Ascending aorta (tissue), 2 donors: ENCODE data around the gene KDM1B. TPM values are rescaled to one million over a fixed set of nuclear protein-coding genes. Genes with fewer than 3 reads are reported as not detected.
"Not testable (repeated sequence)": the region's sequence is repeated elsewhere in the genome, so short reads cannot be mapped to it uniquely, and the experiment has no call there.

ENCODE experiments used
- DNase-seq, 2 donors: peaks; one replicate each; pipeline ENCODE4 v3.0.0-alpha.2; 2019; ENCODE audit warnings: low spot score in 2 of 2
- H3K27ac ChIP-seq, 2 donors: fragments of 200-600 bp; sonication (generic); one replicate each; pipeline ENCODE4 v1.5.1; 2016 to 2017; ENCODE audit warnings: mild to moderate bottlenecking in 1 of 2
- H3K27me3 ChIP-seq: fragments of 200-600 bp; sonication (generic); one replicate; pipeline ENCODE4 v1.5.1; 2017
- H3K36me3 ChIP-seq, 2 donors: fragments of 200-600 bp; sonication (generic); one replicate each; pipeline ENCODE4 v1.5.1; 2016
- H3K4me1 ChIP-seq, 2 donors: fragments of 200-600 bp; sonication (generic); one replicate each; pipeline ENCODE4 v1.5.1; 2016 to 2017; ENCODE audit warnings: mild to moderate bottlenecking in 1 of 2
- H3K4me3 ChIP-seq, 2 donors: fragments of 200-600 bp; sonication (generic); one replicate each; pipeline ENCODE4 v1.5.1; 2016 to 2017; ENCODE audit warnings: mild to moderate bottlenecking in 1 of 2
- H3K9me3 ChIP-seq, 2 donors: fragments of 200-600 bp; sonication (generic); one replicate each; pipeline ENCODE4 v1.5.1; 2016
- intact Hi-C: fragments of 100-400 bp; cut with DNase I; formaldehyde crosslinking; loops from one replicate; pipeline ENCODE4 v1.15.1; 2023
- total RNA-seq: library from RNA; depleted of rRNA; stranded (reverse); fragments of >200 nt; gene quantifications from one replicate; pipeline ENCODE4 v1.1.0, GENCODE V29; 2016
- TF ChIP-seq, protein P1 (sequence below), 3 experiments: fragments of 200-600 bp in 2 of 3; fragments of 450-650 bp in 1 of 3; sonication (generic) in 2 of 3; IDR thresholded peaks; one replicate each; pipeline ENCODE4 v1.5.1; 2016 to 2019; ENCODE audit warnings: antibody characterized with exemption in 3 of 3, mild to moderate bottlenecking in 1 of 3, moderate library complexity in 1 of 3

The KDM1B gene
- total RNA-seq, 1 donor from 2014 or later, result 4.9 TPM

DNA sequence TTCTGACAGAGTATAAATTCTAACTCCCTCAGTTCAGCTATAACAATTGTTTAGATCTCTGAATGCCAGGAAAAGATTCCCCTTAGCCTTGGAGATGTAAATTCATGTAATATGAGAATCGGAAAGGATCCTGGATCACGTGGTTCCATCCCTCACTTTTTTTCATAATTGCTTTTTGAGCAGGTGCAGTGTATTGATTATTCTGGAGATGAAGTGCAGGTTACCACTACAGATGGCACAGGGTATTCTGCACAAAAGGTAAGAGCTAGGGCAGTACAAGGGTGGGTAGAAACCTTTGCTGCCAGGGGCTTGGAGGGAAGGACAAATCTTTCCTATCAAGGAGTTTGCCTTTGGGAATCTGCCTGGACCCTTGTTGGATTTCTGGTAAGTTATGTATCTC lies 52.7 kb downstream of the KDM1B start:
- intact Hi-C loops, result no loop called here
- TF ChIP-seq, protein P1, sequence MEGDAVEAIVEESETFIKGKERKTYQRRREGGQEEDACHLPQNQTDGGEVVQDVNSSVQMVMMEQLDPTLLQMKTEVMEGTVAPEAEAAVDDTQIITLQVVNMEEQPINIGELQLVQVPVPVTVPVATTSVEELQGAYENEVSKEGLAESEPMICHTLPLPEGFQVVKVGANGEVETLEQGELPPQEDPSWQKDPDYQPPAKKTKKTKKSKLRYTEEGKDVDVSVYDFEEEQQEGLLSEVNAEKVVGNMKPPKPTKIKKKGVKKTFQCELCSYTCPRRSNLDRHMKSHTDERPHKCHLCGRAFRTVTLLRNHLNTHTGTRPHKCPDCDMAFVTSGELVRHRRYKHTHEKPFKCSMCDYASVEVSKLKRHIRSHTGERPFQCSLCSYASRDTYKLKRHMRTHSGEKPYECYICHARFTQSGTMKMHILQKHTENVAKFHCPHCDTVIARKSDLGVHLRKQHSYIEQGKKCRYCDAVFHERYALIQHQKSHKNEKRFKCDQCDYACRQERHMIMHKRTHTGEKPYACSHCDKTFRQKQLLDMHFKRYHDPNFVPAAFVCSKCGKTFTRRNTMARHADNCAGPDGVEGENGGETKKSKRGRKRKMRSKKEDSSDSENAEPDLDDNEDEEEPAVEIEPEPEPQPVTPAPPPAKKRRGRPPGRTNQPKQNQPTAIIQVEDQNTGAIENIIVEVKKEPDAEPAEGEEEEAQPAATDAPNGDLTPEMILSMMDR (IDR thresholded peaks at IDR 0.05), result no peak
- peaks cover 6 to 23% of the 10 kb centered on the region in 2 donors for H3K36me3 ChIP-seq
- DNase-seq, result no peak
- no peaks in the 10 kb centered on the region for H3K9me3 ChIP-seq
- H3K4me3 ChIP-seq, result no peak overlapping the region
- no peaks in the 10 kb centered on the region for H3K27me3 ChIP-seq
- H3K4me1 ChIP-seq, result peaks cover 0 to 6% of the 10 kb centered on the region in 2 donors
- no peak overlapping the region for H3K27ac ChIP-seq

DNA sequence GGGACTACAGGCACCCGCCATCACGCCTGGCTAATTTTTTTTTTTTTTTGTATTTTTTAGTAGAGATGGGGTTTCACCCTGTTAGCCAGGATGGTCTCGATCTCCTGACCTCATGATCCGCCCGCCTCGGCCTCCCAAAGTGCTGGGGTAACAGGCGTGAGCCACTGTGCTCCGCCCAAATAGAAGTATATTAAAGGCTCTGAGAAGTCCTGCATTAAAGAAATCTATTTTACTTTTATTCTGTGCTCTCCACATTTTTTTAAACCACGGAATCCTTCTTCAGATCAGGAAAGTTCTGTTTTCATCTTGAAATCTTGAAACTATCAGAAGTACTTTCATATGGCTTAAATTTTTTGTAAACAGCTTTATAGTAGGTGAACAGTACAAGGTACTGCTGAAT lies 53.6 kb downstream of the KDM1B start:
- H3K27me3 ChIP-seq, intact Hi-C loops, H3K9me3 ChIP-seq, H3K27ac ChIP-seq, H3K4me3 ChIP-seq, H3K4me1 ChIP-seq, DNase-seq: not testable (repeated sequence)
- H3K36me3 ChIP-seq, result peaks cover 6 to 15% of the 10 kb centered on the region in 2 donors

DNA sequence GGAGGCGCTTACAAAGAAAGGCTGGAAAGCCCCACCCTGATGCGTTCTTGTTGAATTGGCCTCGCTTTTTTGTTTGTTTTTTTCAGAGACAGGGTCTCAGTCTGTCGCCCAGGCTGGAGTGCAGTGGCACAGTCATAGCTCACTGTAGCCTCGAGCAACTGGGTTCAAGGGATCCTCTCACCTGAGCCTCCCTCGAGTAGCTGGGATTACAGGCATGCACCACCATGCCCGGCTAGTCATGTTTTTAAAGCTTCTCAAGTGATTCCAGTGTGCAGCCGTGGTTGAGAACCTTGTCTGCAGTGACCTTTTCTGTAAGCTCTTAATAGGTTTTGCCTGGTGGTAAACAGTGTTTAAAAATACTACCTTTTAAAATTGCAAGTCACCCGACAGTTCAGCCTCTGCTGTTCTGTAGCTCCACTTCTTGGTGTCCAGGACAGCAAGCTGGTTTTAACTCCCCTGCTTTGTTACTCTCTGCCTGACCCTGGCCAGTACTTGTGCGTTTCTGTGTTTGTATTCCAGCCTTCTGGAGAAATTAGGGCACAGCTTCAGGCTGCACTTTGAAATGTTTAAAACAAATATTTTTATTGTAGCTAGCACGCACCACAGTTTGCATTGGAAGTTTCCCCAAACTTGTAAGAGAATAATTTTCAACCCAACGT lies 54.4 kb downstream of the KDM1B start:
- TF ChIP-seq, protein P1 (IDR thresholded peaks at IDR 0.05), result no peak
- Histone ChIP-seq H3K27ac (no peak overlapping the region), H3K36me3 (peaks cover 6 to 13% of the 10 kb centered on the region in 2 donors), H3K9me3 (no peaks in the 10 kb centered on the region), H3K27me3 (no peaks in the 10 kb centered on the region), H3K4me3 (no peak overlapping the region), H3K4me1 (peaks cover 0 to 6% of the 10 kb centered on the region in 2 donors)
- intact Hi-C loops, result no loop called here
- no peak for DNase-seq

DNA sequence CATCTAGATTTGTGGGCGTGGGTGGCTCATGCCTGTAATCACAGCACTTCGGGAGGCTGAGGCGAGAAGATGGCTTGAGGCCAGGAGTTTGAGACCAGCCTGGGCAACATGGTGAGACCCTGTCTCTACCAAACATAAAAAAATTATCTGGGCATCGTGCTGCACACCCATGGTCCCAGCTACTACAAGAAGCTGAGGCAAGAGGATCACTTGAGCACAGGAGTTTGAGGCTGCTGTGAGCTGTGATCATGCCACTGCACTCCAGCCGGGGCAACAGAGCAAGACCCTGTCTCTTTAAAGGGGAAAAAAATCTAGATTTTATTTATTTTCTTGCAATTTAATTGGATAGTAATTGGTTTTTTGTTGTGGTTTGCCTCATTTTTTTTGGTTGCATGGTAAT lies 55.5 kb downstream of the KDM1B start:
- H3K4me1 ChIP-seq, result peaks cover 0 to 6% of the 10 kb centered on the region in 2 donors
- no peaks in the 10 kb centered on the region for H3K9me3 ChIP-seq
- no peak overlapping the region for H3K4me3 ChIP-seq
- no peaks in the 10 kb centered on the region for H3K27me3 ChIP-seq
- DNase-seq, result no peak
- H3K36me3 ChIP-seq, result peaks cover 10 to 20% of the 10 kb centered on the region in 2 donors
- intact Hi-C loops, result no loop called here
- TF ChIP-seq, protein P1 (IDR thresholded peaks at IDR 0.05), result no peak
- no peak overlapping the region for H3K27ac ChIP-seq

DNA sequence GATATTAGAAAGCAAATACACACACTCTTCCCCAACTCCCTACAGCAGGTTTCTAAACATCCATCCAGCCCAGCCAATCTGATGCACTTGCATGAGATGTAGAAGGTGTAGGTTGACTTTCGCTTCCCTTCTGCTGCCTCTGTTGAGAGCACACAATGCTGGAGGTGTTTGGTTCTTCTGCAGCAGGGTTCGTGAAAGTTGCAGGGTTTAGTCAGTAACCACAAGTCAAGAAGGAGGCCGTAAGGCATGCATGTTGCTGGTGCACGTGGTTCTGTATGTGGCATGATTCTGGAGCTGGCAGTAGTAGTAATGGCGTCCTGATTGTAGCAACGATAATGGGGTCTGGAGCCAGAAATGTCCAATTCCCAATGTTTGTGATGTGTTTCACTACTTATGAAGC lies 56.1 kb downstream of the KDM1B start:
- Histone ChIP-seq H3K9me3 (no peaks in the 10 kb centered on the region), H3K4me1 (peaks cover 0 to 6% of the 10 kb centered on the region in 2 donors), H3K27me3 (no peaks in the 10 kb centered on the region), H3K27ac (no peak overlapping the region), H3K36me3 (peaks cover 8 to 21% of the 10 kb centered on the region in 2 donors), H3K4me3 (no peak overlapping the region)
- intact Hi-C loops, result no loop called here
- no peak for DNase-seq
- TF ChIP-seq, protein P1 (IDR thresholded peaks at IDR 0.05), result no peak

DNA sequence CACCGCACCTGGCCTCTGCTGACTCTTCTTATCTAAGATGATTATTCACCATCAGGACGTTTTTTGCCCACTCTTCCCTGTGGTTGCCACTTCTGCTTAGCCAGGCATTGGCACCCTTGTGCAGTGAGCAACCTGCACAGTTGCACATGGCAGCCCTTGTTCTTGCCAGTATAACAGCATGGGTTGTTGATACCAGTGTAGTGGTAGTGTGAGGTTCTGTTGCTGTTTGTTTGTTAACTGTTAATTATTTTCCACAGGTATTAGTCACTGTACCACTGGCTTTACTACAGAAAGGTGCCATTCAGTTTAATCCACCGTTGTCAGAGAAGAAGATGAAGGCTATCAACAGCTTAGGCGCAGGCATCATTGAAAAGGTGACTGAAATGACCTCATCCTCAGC lies 57.0 kb downstream of the KDM1B start:
- no peak overlapping the region for H3K27ac ChIP-seq
- H3K9me3 ChIP-seq, result no peaks in the 10 kb centered on the region
- H3K4me1 ChIP-seq, result peaks cover 0 to 6% of the 10 kb centered on the region in 2 donors
- H3K4me3 ChIP-seq, result no peak overlapping the region
- intact Hi-C loops, result no loop called here
- DNase-seq, result no peak
- H3K36me3 ChIP-seq, result peaks cover 5 to 21% of the 10 kb centered on the region in 2 donors
- TF ChIP-seq, protein P1 (IDR thresholded peaks at IDR 0.05), result no peak
- H3K27me3 ChIP-seq, result no peaks in the 10 kb centered on the region
